MM.1S (cell line): ENCODE data around the gene SSBP4.

Experiments
- DNase-seq: peaks from one replicate; pipeline ENCODE4 v3.0.0-alpha.2; 2015
- H2AFZ ChIP-seq: fragments of 300-600 bp; sonication (generic); 2 replicates; pipeline ENCODE4 v1.6.0; 2016; ENCODE audit warnings: antibody characterized with exemption, low read length
- H3F3A ChIP-seq: fragments of 300-600 bp; sonication (generic); 2 replicates; pipeline ENCODE4 v1.6.1; 2016; ENCODE audit warnings: mild to moderate bottlenecking, antibody characterized with exemption, low read length, moderate library complexity, mixed read lengths; ENCODE audit not compliant: insufficient read depth
- H3K27ac ChIP-seq: fragments of 300-600 bp; sonication (generic); 2 replicates; pipeline ENCODE4 v1.5.1; 2016; ENCODE audit warnings: mild to moderate bottlenecking, low read length
- H3K27me3 ChIP-seq: fragments of 300-600 bp; sonication (generic); replicated peaks from 2 replicates; pipeline ENCODE4 v1.6.0; 2016; ENCODE audit warnings: low read length; ENCODE audit not compliant: insufficient read depth
- H3K36me3 ChIP-seq: fragments of 300-600 bp; sonication (generic); replicated peaks from 2 replicates; pipeline ENCODE4 v1.6.1; 2016; ENCODE audit warnings: mild to moderate bottlenecking, low read length, mixed read lengths; ENCODE audit not compliant: insufficient read depth
- H3K4me1 ChIP-seq: fragments of 300-600 bp; sonication (generic); 2 replicates; pipeline ENCODE4 v1.6.1; 2016; ENCODE audit warnings: low read length, mixed read lengths
- H3K4me2 ChIP-seq: fragments of 300-600 bp; sonication (generic); 2 replicates; pipeline ENCODE4 v1.6.0; 2016; ENCODE audit warnings: low read depth, low read length
- H3K4me3 ChIP-seq: fragments of 300-600 bp; sonication (generic); 2 replicates; pipeline ENCODE4 v1.5.1; 2016; ENCODE audit warnings: low read length, mixed read lengths
- H3K79me2 ChIP-seq: fragments of 300-600 bp; sonication (generic); 2 replicates; pipeline ENCODE4 v1.6.1; 2016; ENCODE audit warnings: mixed run types, low read length, mixed read lengths
- H3K9ac ChIP-seq: fragments of 300-600 bp; sonication (generic); 2 replicates; pipeline ENCODE4 v1.6.1; 2016; ENCODE audit warnings: low read length, mixed read lengths
- H3K9me2 ChIP-seq: fragments of 300-600 bp; sonication (generic); replicated peaks from 2 replicates; pipeline ENCODE4 v1.6.1; 2016; ENCODE audit warnings: mild to moderate bottlenecking, low read length, mixed read lengths; ENCODE audit not compliant: insufficient read depth
- H3K9me3 ChIP-seq: fragments of 300-600 bp; sonication (generic); replicated peaks from 2 replicates; pipeline ENCODE4 v1.6.1; 2016; ENCODE audit warnings: mild to moderate bottlenecking, low read length, mixed read lengths; ENCODE audit not compliant: insufficient read depth
- H4K20me1 ChIP-seq: fragments of 300-600 bp; sonication (generic); 2 replicates; pipeline ENCODE4 v1.6.1; 2016; ENCODE audit warnings: mild to moderate bottlenecking, low read length, moderate library complexity, mixed read lengths; ENCODE audit not compliant: insufficient read depth
- EZH2 ChIP-seq: fragments of 300-600 bp; sonication (generic); optimal IDR thresholded peaks from 2 replicates; pipeline ENCODE3; 2017; ENCODE audit warnings: low read depth, mild to moderate bottlenecking, antibody characterized with exemption, low read length, mixed read lengths
- EZH2phosphoT487 ChIP-seq: fragments of 300-600 bp; sonication (generic); IDR thresholded peaks from 2 replicates; pipeline ENCODE4 v1.6.1; 2018; ENCODE audit warnings: antibody characterized with exemption, low read length
- TF ChIP-seq, protein P1 (sequence below): fragments of 300-600 bp; sonication (generic); IDR thresholded peaks from 2 replicates; pipeline ENCODE4 v1.5.1; 2016; ENCODE audit warnings: antibody characterized with exemption, low read length, mixed read lengths

Gene SSBP4

DNA sequence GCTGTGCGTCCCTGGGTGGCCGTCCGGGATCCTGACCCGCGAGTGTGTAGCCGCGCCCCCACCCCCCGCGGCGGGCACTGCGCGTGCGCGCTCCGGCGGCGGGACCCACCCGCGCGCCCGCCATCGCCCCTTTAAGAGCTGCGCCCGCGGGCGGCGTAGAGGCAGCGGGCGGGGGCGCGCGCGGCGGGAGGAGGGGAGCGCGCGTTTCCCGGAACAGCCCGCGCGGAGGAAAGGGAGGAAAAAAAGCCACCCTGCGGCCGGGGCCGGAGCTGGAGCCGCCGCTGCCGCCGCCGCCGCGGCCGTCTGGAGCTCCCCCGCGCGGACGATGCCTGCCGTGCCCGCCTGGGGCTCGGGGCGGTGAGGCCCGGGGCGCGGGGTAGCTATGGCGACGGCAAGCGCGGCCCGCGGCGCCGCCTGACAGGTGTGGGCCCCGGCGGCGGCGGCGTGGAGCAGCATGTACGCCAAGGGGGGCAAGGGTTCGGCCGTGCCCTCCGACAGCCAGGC, at the start of gene SSBP4:
Gene SSBP4, plus strand, starts transcription at position 204 of the 504 bp plus-strand sequence. Its CDS starts 251 bp downstream, at position 455.
- peaks cover 6% of the 10 kb centered on the region for H3K4me1 ChIP-seq
- H3K79me2 ChIP-seq, result no peaks in the 10 kb centered on the region
- H4K20me1 ChIP-seq, result no peaks in the 10 kb centered on the region
- H3K9me3 ChIP-seq, result no peaks in the 10 kb centered on the region
- H2AFZ ChIP-seq, result 0 out of 2 replicates have a peak within 1 kb of the TSS, but pooled peaks have one; percentile 7
- H3K27ac ChIP-seq, result no peak within 1 kb of the TSS
- H3K9me2 ChIP-seq, result no peaks in the 10 kb centered on the region
- peak within 1 kb of the TSS; percentile 95 for H3K4me2 ChIP-seq
- peak within 1 kb of the TSS; percentile 54 for H3K4me3 ChIP-seq
- H3K36me3 ChIP-seq, result no peaks in the 10 kb centered on the region
- H3K9ac ChIP-seq, result no peak within 1 kb of the TSS
- H3F3A ChIP-seq, result peaks cover 10% of the 10 kb centered on the region
- peak; percentile 69 for DNase-seq
- H3K27me3 ChIP-seq, result peaks cover 47% of the 10 kb centered on the region
- TF ChIP-seq, protein P1, sequence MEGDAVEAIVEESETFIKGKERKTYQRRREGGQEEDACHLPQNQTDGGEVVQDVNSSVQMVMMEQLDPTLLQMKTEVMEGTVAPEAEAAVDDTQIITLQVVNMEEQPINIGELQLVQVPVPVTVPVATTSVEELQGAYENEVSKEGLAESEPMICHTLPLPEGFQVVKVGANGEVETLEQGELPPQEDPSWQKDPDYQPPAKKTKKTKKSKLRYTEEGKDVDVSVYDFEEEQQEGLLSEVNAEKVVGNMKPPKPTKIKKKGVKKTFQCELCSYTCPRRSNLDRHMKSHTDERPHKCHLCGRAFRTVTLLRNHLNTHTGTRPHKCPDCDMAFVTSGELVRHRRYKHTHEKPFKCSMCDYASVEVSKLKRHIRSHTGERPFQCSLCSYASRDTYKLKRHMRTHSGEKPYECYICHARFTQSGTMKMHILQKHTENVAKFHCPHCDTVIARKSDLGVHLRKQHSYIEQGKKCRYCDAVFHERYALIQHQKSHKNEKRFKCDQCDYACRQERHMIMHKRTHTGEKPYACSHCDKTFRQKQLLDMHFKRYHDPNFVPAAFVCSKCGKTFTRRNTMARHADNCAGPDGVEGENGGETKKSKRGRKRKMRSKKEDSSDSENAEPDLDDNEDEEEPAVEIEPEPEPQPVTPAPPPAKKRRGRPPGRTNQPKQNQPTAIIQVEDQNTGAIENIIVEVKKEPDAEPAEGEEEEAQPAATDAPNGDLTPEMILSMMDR, result 0 out of 2 replicates have a peak, but pooled peaks have one; percentile 3
- TF ChIP-seq EZH2, result no peak

DNA sequence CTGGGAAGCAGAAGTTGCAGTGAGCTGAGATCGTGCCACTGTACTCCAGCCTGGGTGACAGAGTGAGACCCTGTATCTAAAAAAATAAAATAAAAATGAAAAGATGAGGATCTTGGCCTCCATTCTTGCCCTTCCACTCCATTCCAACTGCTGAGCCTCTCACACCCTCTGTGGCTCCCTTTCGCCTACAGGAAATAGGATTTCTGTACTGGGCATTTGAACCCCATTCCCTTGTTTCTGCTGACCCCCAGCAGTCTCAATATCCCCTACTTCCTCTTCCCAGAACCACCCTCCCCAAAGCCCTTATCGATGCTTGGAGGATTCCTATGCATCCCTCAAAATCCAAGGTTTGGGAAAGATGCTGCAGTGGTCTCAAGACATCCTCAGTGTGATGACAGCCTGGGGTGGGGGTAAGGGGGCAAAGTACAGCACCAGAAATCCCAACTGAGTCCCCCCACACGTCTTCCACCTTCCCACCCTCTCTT, 45.7 kb upstream of the SSBP4 start:
- Histone ChIP-seq H3K27ac (no peak overlapping the region), H4K20me1 (no peaks in the 10 kb centered on the region), H2AFZ (no peak overlapping the region), H3K4me3 (no peak overlapping the region), H3K4me1 (peaks cover 6% of the 10 kb centered on the region), H3K36me3 (no peaks in the 10 kb centered on the region), H3K4me2 (no peak overlapping the region), H3K9me2 (no peaks in the 10 kb centered on the region), H3K27me3 (no peaks in the 10 kb centered on the region), H3K9ac (no peak overlapping the region), H3K9me3 (no peaks in the 10 kb centered on the region), H3F3A (no peaks in the 10 kb centered on the region), H3K79me2 (no peaks in the 10 kb centered on the region)
- no peak for DNase-seq
- TF ChIP-seq EZH2, result no peak
- no peak for TF ChIP-seq EZH2phosphoT487
- TF ChIP-seq, protein P1, result no peak

DNA sequence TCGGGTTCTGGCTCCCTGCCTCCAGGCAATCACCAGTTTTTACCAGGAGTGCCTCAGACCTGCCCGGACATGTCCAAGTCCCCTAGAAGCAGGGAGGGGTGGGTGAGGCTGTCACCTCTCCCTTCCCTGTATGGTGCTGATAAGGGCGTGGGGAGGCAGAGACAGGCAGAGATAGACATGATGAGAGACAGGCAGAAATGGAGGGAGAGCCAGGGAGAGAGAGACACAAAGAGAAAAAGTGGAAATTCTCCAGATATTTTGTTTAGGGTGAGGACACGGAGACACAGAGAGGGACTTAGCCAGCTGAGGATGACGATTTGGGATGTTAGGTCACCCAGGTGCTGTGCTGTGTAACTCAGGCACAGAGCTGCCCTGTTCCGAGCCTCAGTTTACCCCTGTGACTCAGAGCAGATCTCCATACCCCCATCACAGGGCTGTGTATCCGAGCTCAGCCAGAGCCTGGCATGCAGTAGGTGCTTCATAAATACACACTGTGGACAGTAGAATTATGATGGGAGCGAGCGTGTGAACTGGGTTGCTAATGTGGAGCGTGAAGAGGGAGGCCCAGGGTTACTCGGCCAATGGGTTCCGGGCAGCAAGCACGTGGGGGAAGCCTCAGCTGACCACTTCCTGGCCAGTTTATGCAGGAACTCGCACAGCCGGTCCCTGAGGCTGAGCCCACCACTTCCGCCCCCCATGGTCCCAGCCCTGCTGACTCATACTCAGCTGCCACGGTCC, 45.1 kb upstream of the SSBP4 start:
- Histone ChIP-seq H3K4me2 (no peak overlapping the region), H3K4me1 (peaks cover 6% of the 10 kb centered on the region), H4K20me1 (no peaks in the 10 kb centered on the region), H3K79me2 (no peaks in the 10 kb centered on the region), H3K27ac (no peak overlapping the region), H3F3A (no peaks in the 10 kb centered on the region), H3K4me3 (no peak overlapping the region), H3K9me3 (no peaks in the 10 kb centered on the region), H3K9ac (no peak overlapping the region), H3K36me3 (no peaks in the 10 kb centered on the region), H2AFZ (0 out of 2 replicates have a peak overlapping the region, but pooled peaks have one; percentile 27), H3K9me2 (no peaks in the 10 kb centered on the region), H3K27me3 (no peaks in the 10 kb centered on the region)
- TF ChIP-seq, protein P1, result no peak
- TF ChIP-seq EZH2phosphoT487, result no peak
- no peak for TF ChIP-seq EZH2
- peak; percentile 9 for DNase-seq
